Transverse colon (tissue), 4 donors: ENCODE data around the gene ATP13A2.

Source experiments
- EP300 ChIP-seq: sonication (generic); formaldehyde crosslinking; IDR thresholded peaks from one replicate; pipeline ENCODE4 v1.6.1; 2017; ENCODE audit warnings: antibody characterized with exemption, low read depth
- POLR2A ChIP-seq: fragments of 450-650 bp; IDR thresholded peaks from one replicate; pipeline ENCODE4 v1.6.1; 2016; ENCODE audit warnings: antibody characterized with exemption, mild to moderate bottlenecking, moderate library complexity
- POLR2AphosphoS5 ChIP-seq, 3 donors: sonication (generic); formaldehyde crosslinking; IDR thresholded peaks; one replicate each; pipeline ENCODE4 v1.6.1; 2016; ENCODE audit warnings: antibody characterized with exemption in 3 of 3
- TF ChIP-seq, protein P1 (sequence below), 5 experiments: fragments of 200-600 bp in 3 of 5; fragments of 450-650 bp in 2 of 5; sonication (generic) in 3 of 5; IDR thresholded peaks; 1 replicate in 2 of 5; 2 replicates in 3 of 5; pipeline ENCODE4 v1.5.1; 2016 to 2017; ENCODE audit warnings: antibody characterized with exemption in 5 of 5, inconsistent platforms in 3 of 5, mild to moderate bottlenecking in 2 of 5, moderate library complexity in 1 of 5

GRCh38 chr1:16961297-16962133 lies 50.2 kb downstream of the ATP13A2 start:
- TF ChIP-seq, protein P1, sequence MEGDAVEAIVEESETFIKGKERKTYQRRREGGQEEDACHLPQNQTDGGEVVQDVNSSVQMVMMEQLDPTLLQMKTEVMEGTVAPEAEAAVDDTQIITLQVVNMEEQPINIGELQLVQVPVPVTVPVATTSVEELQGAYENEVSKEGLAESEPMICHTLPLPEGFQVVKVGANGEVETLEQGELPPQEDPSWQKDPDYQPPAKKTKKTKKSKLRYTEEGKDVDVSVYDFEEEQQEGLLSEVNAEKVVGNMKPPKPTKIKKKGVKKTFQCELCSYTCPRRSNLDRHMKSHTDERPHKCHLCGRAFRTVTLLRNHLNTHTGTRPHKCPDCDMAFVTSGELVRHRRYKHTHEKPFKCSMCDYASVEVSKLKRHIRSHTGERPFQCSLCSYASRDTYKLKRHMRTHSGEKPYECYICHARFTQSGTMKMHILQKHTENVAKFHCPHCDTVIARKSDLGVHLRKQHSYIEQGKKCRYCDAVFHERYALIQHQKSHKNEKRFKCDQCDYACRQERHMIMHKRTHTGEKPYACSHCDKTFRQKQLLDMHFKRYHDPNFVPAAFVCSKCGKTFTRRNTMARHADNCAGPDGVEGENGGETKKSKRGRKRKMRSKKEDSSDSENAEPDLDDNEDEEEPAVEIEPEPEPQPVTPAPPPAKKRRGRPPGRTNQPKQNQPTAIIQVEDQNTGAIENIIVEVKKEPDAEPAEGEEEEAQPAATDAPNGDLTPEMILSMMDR (IDR thresholded peaks at IDR 0.05), result no peak
- no peak for TF ChIP-seq POLR2A
- TF ChIP-seq EP300, result no peak
- no peak for TF ChIP-seq POLR2AphosphoS5 (IDR thresholded peaks at IDR 0.05)
